HG03571 (cell line): ENCODE measurements around the gene COL4A1.

Source experiments
- ATAC-seq: cut with Tn5 transposase; IDR thresholded peaks from one replicate; pipeline ENCODE4 v1.9.1; 2021; ENCODE audit not compliant: unreplicated experiment

The COL4A1 gene

GRCh38 chr13:110306960-110307766 lies at the start of gene COL4A1, which contains the start of gene COL4A2:
Gene COL4A1 (minus strand): TSS chr13:110307157. CDS start chr13:110307027, 130 bp downstream.
Gene COL4A2 (plus strand): TSS chr13:110307284. CDS start chr13:110307904, 620 bp downstream.
- ATAC-seq = no peak

- ATAC-seq = no peak
Observed at GRCh38 chr13:110356362-110356761, 49.4 kb upstream of the COL4A1 start.

- no peak for ATAC-seq
Observed at GRCh38 chr13:110354715-110355473, 47.9 kb upstream of the COL4A1 start.

- no peak for ATAC-seq
Observed at GRCh38 chr13:110354123-110354627, 47.2 kb upstream of the COL4A1 start.

- ATAC-seq = no peak
Observed at GRCh38 chr13:110353339-110353977, 46.5 kb upstream of the COL4A1 start.

GRCh38 chr13:110352735-110353134 lies 45.8 kb upstream of the COL4A1 start:
- ATAC-seq = no peak

GRCh38 chr13:110351636-110352420 lies 44.9 kb upstream of the COL4A1 start:
- ATAC-seq = no peak

GRCh38 chr13:110350509-110350908 lies 43.6 kb upstream of the COL4A1 start:
- ATAC-seq = no peak

- no peak for ATAC-seq
Observed at GRCh38 chr13:110350049-110350448, 43.1 kb upstream of the COL4A1 start.

- ATAC-seq = no peak
Observed at GRCh38 chr13:110349239-110349638, 42.3 kb upstream of the COL4A1 start.

GRCh38 chr13:110348309-110349105 lies 41.5 kb upstream of the COL4A1 start:
- no peak for ATAC-seq

- ATAC-seq = no peak
Observed at GRCh38 chr13:110347535-110348308, 40.8 kb upstream of the COL4A1 start.

GRCh38 chr13:110347088-110347487 lies 40.1 kb upstream of the COL4A1 start:
- no peak for ATAC-seq

- ATAC-seq = no peak
Observed at GRCh38 chr13:110346661-110347067, 39.7 kb upstream of the COL4A1 start.

GRCh38 chr13:110345701-110346100 lies 38.7 kb upstream of the COL4A1 start:
- ATAC-seq = no peak

- ATAC-seq = no peak
Observed at GRCh38 chr13:110345266-110345665, 38.3 kb upstream of the COL4A1 start.

GRCh38 chr13:110344320-110344719 lies 37.4 kb upstream of the COL4A1 start:
- ATAC-seq = no peak

GRCh38 chr13:110343241-110343865 lies 36.4 kb upstream of the COL4A1 start:
- no peak for ATAC-seq

GRCh38 chr13:110342474-110342873 lies 35.5 kb upstream of the COL4A1 start:
- no peak for ATAC-seq
